Keratinocyte (primary cell): ENCODE results near the gene ABCA4.

Experiments
- EZH2 ChIP-seq: IDR thresholded peaks from one replicate; pipeline ENCODE4 v1.6.1; 2012; ENCODE audit warnings: inconsistent platforms, mild to moderate bottlenecking, low read length, moderate library complexity
- TF ChIP-seq, protein P1 (sequence below), 3 experiments: IDR thresholded peaks in 1 of 3; conservative IDR thresholded peaks in 1 of 3; optimal IDR thresholded peaks in 1 of 3; 2 replicates in 2 of 3; 3 replicates in 1 of 3; pipeline versions ENCODE3 to v1.5.1; 2011; ENCODE audit warnings: low read length in 3 of 3, mild to moderate bottlenecking in 3 of 3, moderate library complexity in 2 of 3, control low read depth in 1 of 3, inconsistent platforms in 1 of 3; ENCODE audit not compliant: insufficient read depth in 2 of 3; ENCODE audit errors: extremely low read depth in 1 of 3

DNA sequence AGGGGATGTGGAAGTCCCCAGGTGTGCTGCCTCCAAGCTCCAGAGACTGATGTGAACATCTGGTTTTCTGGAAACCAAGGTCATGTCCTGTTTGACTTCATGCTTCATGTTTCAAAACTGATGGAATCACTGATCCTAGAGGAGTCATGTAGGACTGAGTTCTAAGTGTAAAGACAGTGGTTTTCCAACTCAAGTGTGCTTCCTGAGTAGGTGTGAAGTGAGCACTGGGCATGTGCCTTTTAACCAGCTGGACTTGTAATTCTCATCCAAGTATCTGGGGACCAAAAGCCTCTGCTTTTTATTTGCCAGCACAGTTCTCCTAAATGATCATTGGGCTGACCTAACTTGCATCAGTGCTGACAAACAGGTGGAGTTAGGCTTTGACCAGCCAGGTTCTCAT lies 36.9 kb downstream of the ABCA4 start:
- TF ChIP-seq, protein P1, sequence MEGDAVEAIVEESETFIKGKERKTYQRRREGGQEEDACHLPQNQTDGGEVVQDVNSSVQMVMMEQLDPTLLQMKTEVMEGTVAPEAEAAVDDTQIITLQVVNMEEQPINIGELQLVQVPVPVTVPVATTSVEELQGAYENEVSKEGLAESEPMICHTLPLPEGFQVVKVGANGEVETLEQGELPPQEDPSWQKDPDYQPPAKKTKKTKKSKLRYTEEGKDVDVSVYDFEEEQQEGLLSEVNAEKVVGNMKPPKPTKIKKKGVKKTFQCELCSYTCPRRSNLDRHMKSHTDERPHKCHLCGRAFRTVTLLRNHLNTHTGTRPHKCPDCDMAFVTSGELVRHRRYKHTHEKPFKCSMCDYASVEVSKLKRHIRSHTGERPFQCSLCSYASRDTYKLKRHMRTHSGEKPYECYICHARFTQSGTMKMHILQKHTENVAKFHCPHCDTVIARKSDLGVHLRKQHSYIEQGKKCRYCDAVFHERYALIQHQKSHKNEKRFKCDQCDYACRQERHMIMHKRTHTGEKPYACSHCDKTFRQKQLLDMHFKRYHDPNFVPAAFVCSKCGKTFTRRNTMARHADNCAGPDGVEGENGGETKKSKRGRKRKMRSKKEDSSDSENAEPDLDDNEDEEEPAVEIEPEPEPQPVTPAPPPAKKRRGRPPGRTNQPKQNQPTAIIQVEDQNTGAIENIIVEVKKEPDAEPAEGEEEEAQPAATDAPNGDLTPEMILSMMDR (optimal IDR thresholded peaks at IDR 0.05 in 1 of 3, IDR thresholded peaks at IDR 0.05 in 1 of 3, conservative IDR thresholded peaks at IDR 0.05 in 1 of 3; ENCODE audit: extremely low read depth in 1 of 3, insufficient read depth in 2 of 3, low read length in 3 of 3): no peak
- no peak for TF ChIP-seq EZH2
